T47D (cell line): ENCODE data around the gene LVRN.
A peak's percentile ranks its signal among the peaks of the same experiment; 100 is the strongest.

Experiments used
- DNase-seq, 2 experiments: peaks; one replicate each; pipeline versions ENCODE4 v3.0.0 to v3.0.0-alpha.2; 2011 to 2012; ENCODE audit warnings: low read depth in 1 of 2, low spot score in 1 of 2
- JUND ChIP-seq: IDR thresholded peaks from 2 replicates; pipeline ENCODE4 v1.6.1; 2012; ENCODE audit warnings: low read depth
- in situ Hi-C: cut with HindIII; loops from 2 replicates; pipeline ENCODE4 v1.10.0; 2016; ENCODE audit warnings: low sequenced_read_pairs, low pct_unique_long_range_greater_than_20kb

Gene LVRN

DNA sequence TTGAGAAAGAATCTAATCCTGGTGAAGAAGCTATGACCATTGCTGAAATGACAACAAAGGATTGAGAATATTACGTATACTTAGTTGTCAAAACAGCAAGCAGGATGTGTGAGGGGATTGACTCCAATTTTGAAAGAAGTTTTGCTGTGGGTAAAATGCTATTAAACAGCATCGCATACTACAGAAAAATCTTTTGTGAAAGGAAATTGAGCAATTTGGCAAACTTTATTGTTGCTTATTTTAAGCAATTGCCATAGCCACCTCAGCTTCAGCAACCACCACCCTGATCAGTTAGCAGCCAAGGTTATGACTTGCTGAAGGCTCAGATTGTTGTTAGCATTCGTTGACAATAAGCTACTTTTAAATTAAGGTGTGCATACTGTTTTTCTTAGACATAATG, 47.5 kb downstream of the LVRN start:
- no peak for TF ChIP-seq JUND
- in situ Hi-C loops: no loop called here
- no peak for DNase-seq

DNA sequence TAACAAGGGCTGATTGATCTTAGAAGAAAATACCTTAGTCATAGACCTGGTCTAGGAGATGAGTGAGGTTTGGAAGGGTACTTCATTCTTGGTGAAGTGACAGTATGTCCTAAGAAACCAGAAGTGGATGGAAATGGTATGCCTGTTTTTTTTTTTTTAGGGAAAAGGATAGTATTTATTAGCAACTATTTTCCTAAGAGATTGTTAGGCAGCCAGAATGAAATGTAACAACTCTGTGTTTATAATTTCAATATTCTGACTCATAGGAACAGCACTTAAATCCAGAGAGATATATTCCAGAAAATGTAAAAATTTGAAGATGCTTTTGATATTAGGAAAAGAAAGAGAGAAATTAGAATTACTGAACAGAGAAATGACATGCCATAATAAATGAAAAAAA, 48.8 kb downstream of the LVRN start:
- DNase-seq: no peak
- TF ChIP-seq JUND: no peak
- in situ Hi-C loops: no loop called here

DNA sequence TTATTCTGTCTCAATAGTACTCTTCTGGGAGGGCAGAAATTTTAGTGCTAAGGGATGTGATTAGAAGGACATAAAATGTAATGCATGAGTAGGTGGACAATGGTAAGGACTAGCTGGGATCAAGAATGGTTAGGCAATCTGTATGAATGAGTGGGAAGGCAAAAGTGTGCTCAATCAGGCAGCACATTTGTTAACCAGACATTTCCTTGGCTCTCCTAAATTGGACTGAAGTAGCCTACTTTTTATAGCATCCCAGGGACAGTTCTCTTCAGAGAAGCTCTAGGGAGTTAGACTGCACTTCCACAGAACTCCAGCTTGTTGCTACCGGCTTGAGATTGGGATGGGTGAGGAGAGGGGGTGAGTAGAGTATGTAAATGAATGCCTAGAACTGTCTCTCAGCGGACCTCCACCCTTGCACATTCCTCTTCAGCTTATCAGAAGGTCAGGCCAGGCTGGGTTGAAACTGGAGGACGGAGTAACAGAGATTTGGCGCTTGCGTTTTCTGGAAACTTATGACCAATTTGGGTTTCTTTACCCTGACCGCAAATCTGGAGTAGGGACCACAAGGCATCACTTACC, 51.0 kb downstream of the LVRN start:
- no peak for TF ChIP-seq JUND
- in situ Hi-C loops: no loop called here
- no peak for DNase-seq

DNA sequence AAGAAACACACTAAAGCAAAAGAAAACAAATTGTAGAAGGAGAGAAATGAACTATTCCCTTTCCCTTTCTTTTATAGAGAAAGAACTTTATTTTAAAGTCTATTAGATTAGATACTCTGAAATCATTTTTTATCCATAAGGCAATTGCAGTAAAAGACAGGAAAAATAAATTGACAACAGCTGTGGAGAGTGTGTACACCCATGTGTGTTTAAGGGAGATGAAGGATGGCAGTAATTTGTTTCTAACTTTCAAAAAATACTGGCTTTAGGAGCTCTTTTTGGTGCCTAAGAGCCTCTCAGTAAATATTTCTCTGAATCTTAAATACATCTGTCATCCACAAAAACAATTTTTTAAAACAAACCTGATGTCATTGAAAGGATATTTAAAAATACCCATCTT, 51.7 kb downstream of the LVRN start:
- TF ChIP-seq JUND: no peak
- no peak for DNase-seq
- in situ Hi-C loops: no loop called here

DNA sequence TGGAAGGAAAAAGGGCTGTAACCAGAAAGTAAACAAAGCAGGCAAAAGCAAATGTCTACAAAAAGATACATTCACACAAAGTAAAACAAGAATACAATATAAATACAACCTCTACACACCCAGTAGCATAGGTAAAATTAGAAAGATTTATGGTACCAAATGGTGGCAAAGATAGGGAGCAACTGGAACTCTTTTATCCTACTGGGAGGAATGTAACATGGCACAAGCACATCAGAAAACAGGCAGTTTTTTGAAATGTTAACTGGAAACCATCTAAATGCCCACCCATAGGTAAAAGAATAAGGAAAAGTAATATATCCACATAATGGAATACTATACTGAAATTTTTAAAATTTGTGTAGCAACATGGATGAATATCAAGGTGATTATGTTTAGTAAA, 61.3 kb downstream of the LVRN start:
- in situ Hi-C loops: no loop called here
- DNase-seq: no peak
- no peak for TF ChIP-seq JUND

DNA sequence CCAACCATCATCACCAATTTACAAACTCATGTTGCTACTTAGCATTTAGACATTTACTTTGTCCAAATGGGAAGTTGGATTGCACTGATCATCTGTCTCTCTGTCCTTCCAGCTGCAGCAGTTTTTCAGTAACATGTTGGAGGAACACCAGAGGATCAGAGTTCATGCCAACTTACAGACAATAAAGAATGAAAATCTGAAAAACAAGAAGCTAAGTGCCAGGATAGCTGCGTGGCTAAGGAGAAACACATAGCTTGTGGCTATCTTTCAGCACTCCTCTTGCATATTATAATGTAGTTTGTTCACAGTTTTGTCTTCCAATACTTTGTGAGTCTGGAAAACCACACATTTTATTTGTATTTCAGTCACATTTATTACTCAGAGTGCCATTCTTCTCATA, 63.6 kb downstream of the LVRN start:
- in situ Hi-C loops: no loop called here
- TF ChIP-seq JUND: no peak
- no peak for DNase-seq

DNA sequence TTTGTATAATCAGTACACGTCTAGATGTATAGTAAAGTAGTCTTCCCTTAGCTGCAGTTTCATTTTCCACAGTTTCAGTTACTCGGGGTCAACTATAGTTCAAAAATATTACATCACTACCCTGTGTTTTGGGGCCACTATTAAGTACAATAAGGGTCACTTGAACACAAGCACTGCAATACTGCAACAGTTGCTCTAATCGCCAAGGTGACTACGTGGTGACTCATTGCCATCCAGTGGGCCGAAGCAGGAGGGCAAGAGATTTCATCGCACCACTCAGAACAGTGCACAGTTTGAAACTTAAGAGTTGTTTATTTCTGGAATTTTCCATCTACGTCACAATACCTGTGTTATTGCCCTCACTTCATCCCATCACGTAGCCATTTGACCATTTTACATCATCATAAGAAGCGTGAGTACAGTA, 69.8 kb downstream of the LVRN start, which contains the start of gene ARL14EPL:
Gene ARL14EPL, plus strand, starts transcription at position 379 of the 424 bp plus-strand sequence. CDS start 18,994 bp downstream, outside the sequence.
- no peak for TF ChIP-seq JUND
- DNase-seq: peak in 1 of 2 experiments; percentile 40
- in situ Hi-C loops: no loop called here

DNA sequence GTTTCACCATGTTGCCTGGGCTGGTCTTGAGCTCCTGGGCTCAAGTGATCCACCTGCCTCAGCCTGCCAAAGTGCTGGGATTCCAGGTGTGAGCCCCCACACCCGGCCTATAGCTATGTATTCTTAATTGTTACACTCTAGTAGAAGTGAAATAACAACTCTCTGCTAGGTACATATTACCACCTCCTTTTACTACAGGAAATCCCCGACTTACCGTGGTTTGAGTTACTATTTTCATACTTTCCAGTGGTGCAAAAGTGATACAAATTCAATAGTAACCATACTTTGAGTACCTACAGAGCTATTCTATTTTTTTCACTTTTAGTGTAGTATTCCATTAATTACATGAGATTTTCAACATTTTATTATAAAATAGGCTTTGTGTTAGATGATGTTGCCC, 70.7 kb downstream of the LVRN start:
- in situ Hi-C loops: no loop called here
- no peak for TF ChIP-seq JUND
- no peak for DNase-seq

DNA sequence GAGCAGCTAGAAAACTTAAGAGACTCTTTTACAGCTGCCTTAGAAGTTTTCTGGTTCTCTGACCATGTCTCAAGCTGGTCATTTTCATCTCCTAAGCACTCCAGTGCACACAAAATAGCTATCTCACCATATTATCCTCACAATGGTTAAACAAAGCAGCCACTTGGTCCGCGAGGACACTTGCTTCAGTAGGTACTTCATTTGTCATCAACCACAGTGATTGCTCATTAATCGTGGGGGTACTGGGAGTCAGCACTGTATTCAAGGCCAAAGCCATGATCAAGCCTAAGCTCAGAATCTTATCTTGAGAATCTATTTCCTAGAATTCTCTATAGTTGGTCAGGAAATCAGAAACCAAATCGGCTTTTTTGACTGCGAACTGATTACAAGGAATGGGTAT, 72.8 kb downstream of the LVRN start:
- in situ Hi-C loops: no loop called here
- TF ChIP-seq JUND: no peak
- DNase-seq: no peak

DNA sequence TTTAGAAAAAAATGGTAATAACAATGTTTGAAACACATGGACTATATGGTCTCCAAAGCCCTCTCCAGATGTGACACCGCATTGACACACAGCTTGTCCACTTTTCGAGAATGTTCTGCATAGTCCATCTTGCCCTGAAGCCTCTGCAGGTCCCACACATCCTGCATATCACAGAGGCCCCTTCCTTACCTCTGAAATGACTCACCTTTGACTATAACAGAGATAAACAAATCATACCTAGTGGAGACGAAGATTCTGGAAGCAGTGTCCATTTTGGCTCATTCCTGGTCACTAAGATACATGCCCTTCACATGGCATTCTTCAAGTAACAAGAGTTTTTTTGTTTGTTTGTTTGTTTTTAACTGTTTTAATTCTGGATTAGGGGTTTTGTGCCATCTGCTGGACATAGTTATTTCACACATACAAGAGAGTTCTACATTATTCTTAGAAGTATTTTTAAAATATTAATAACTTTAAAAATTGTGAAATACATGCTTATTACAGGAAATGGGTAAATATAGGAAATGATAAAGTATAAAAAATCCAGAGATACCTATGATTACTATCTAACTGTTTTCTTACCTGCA, 75.1 kb downstream of the LVRN start:
- in situ Hi-C loops: no loop called here
- no peak for TF ChIP-seq JUND
- peak in 1 of 2 experiments; percentile 9 for DNase-seq

DNA sequence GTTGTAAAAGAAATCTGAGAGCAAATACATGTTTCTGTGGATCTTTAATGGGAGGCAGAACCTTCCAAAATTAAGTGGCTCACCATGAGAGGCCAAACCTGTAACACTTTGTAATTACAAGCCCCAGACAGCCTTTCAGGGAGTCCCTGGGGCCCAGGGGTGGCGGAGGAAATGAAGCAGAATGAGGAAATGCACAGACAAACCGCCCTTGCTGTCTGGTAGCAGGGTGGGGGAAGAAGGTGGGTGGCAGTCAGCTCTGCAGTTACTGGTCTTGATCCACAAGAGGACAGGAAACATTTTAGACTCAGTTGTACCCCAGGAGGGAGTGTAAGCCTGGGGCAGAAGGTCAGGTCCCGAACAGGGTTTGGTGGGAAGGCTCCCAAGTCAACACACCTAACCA, 76.5 kb downstream of the LVRN start:
- no peak for DNase-seq
- in situ Hi-C loops: no loop called here
- no peak for TF ChIP-seq JUND

DNA sequence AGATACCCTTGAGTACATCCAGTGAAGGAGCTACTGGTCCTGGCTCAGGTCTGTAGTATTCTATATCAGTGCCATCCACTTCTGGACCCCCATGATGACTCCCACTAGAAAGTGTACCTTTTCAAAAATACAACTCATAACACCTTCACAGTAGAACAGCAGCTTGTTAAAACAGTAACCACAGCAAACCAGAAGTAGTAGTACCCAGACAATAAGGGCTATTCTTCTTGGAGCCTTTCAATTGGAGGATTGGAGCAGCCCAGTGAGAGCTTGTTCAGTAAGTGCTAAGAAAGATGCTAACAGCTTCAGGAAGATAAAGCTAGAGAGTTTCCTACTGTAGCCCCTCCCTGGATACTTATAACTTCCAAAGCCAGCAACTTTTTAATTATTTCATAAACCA, 80.1 kb downstream of the LVRN start:
- in situ Hi-C loops: no loop called here
- TF ChIP-seq JUND: no peak

DNA sequence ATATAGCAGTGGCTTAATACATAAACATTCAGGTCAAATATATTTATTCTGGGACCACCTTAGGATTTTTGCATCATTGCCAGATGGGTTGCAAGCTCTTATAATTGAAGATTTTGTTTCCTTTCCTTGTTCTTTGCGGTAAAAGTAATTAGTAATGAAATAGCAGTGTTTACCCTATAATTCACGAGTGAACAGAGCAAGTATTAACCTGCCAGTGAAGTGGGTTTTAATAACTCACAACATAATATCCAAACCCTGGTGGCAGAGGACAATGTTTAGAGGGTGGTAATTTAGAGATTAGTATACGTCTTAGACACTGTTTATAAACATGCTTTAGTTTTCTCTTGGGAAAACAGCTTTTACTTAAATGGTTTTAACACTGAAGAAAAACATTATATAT, 81.8 kb downstream of the LVRN start:
- no peak for TF ChIP-seq JUND
- no peak for DNase-seq
- in situ Hi-C loops: no loop called here

More for the DNA sequence above, 80.1 kb downstream of the LVRN start:
- no peak for DNase-seq

DNA sequence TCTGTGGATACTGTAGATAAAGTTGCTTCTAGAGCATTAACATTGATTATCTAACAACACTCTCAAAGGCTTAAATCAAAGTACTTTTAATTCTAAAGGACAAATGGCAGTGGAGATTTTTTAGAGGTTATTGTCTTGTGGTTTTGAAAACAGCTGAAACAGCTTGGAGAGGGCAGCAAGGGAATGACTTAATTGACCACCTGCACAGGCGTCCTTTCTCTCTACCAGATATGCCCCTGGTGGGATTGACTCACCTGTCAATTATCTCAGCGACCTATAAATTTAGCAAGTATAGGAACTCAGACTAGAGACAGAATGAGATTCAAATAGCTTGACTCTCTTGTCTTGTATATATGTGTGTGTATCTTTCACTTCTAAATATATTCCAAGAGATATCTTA, 83.5 kb downstream of the LVRN start:
- no peak for DNase-seq
- in situ Hi-C loops: no loop called here
- no peak for TF ChIP-seq JUND
